Measurements from ENCODE around the gene ZNF444. TPM values are rescaled to one million over a fixed set of nuclear protein-coding genes. Genes with fewer than 3 reads are reported as not detected.

ZNF444 gene
- total and polyA plus RNA-seq, 2 donors (not counting 3 experiments of a cell fraction or from before 2014, with no cell fraction given), result 37.2 to 41.7 TPM

DNA sequence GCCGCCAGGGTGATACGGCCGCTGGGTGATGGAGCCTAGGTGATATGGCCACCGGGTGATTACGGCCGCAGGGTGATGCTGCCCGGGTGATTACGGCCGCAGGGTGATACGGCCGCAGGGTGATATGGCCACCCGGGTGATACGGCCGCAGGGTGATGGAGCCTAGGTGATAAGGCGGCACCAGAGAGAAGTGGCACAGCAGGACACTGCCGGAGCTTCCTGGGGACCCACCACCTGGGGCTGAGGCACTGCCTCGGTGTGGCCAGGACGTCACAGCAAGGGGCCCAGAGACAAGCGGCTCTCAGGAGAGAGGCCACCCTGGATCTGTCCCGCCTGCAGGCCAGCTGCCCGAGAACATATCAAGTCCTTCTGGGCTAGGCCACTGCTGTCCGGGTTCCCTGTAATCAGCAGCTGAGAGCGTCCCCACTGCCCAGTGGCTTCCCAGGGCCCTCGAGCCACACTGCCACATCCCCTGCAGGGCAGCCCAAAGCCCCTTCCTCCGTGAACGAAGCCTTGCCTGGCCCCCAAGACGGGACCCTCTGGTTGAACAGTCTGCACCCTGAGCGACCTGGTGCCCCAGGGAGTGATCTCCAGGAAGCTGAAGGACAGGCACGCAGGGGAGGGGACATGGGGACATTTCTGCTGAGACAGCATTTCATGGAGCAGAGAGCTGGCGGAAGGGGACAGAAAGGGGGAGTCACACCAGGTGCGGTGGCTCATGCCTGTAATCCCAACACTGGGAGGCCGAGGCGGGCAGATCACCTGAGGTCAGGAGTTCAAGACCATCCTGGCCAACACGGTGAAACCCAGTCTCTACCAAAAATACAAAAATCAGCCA is 42.1 kb upstream of the ZNF444 start:
- Histone ChIP-seq H3K27ac (ENCODE audit: insufficient read depth, low read depth, low read length) (no peak overlapping the region), H3K4me2 (ENCODE audit: insufficient read depth, low read length) (no peak overlapping the region), H2AFZ (ENCODE audit: low read depth, low read length) (no peak overlapping the region), H3K4me1 (ENCODE audit: control insufficient read depth, extremely low read depth, insufficient read depth, low read length) (no peaks in the 10 kb centered on the region), H3K4me3 (replicated peaks in 1 of 3; ENCODE audit: insufficient read depth in 1 of 3, low read depth in 1 of 3, low read length in 3 of 3) (no peak overlapping the region), H4K20me1 (replicated peaks; ENCODE audit: control insufficient read depth, extremely low read depth, insufficient read depth, low read length) (no peaks in the 10 kb centered on the region), H3K9me3 (replicated peaks; ENCODE audit: control insufficient read depth, insufficient read depth, low read length) (no peaks in the 10 kb centered on the region), H3K9me1 (replicated peaks; ENCODE audit: control insufficient read depth, extremely low read depth, insufficient read depth, low read length) (no peaks in the 10 kb centered on the region), H3K27me3 (ENCODE audit: control insufficient read depth in 2 of 2, insufficient read depth in 2 of 2, low read length in 2 of 2) (no peaks in the 10 kb centered on the region), H3K36me3 (ENCODE audit: control insufficient read depth in 2 of 2, extremely low read depth in 1 of 2, insufficient read depth in 2 of 2, low read length in 2 of 2) (peaks cover 0 to 8% of the 10 kb centered on the region in 2 experiments), H3K9ac (replicated peaks; ENCODE audit: extremely low read depth, insufficient read depth, low read length) (no peak overlapping the region), H3K79me2 (ENCODE audit: control insufficient read depth, insufficient read depth, low read length) (peaks cover 15% of the 10 kb centered on the region)
- dilution Hi-C loops (cut with MboI; ENCODE audit: extremely low pct_ligation_motif_present, low sequenced_read_pairs), result no loop called here
- FAIRE-seq, result no peak
- POLR2A ChIA-PET, result no interaction called here
- no peak for DNase-seq (ENCODE audit: low read depth, low spot score)
- intact Hi-C loops (cut with micrococcal nuclease), result no loop called here
- CTCF ChIA-PET, result interaction anchor here (1.0 kb wide), 1 partner anchor 18 kb away, joined by 4 read pairs; no protein-coding TSS in a partner anchor
- BruUV-seq (replicated peaks), result no TSS peak
- TF ChIP-seq FOS (IDR thresholded peaks at IDR 0.05; ENCODE audit: borderline replicate concordance, insufficient read depth, low read length), result no peak
- no peak for TF ChIP-seq JUN (IDR thresholded peaks at IDR 0.05; ENCODE audit: borderline replicate concordance, insufficient read depth, insufficient read length, low read depth)
- no peak for TF ChIP-seq MYC (IDR thresholded peaks at IDR 0.05; ENCODE audit: low read depth, low read length)
- no peak for TF ChIP-seq EZH2 (IDR thresholded peaks at IDR 0.05; ENCODE audit: borderline replicate concordance, low read depth, low read length, severe bottlenecking)
- TF ChIP-seq, protein P1, sequence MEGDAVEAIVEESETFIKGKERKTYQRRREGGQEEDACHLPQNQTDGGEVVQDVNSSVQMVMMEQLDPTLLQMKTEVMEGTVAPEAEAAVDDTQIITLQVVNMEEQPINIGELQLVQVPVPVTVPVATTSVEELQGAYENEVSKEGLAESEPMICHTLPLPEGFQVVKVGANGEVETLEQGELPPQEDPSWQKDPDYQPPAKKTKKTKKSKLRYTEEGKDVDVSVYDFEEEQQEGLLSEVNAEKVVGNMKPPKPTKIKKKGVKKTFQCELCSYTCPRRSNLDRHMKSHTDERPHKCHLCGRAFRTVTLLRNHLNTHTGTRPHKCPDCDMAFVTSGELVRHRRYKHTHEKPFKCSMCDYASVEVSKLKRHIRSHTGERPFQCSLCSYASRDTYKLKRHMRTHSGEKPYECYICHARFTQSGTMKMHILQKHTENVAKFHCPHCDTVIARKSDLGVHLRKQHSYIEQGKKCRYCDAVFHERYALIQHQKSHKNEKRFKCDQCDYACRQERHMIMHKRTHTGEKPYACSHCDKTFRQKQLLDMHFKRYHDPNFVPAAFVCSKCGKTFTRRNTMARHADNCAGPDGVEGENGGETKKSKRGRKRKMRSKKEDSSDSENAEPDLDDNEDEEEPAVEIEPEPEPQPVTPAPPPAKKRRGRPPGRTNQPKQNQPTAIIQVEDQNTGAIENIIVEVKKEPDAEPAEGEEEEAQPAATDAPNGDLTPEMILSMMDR (IDR thresholded peaks at IDR 0.05; ENCODE audit: extremely low read depth in 1 of 2, insufficient read depth in 1 of 2, low read depth in 1 of 2, low read length in 2 of 2), result no peak
- TF ChIP-seq, protein P2, sequence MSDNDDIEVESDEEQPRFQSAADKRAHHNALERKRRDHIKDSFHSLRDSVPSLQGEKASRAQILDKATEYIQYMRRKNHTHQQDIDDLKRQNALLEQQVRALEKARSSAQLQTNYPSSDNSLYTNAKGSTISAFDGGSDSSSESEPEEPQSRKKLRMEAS (IDR thresholded peaks at IDR 0.05; ENCODE audit: insufficient read depth, insufficient read length), result no peak
- no peak for TF ChIP-seq POLR2AphosphoS5 (IDR thresholded peaks at IDR 0.05; ENCODE audit: insufficient read depth, low read depth, low read length)
- TF ChIP-seq GATA2 (IDR thresholded peaks at IDR 0.05; ENCODE audit: insufficient read depth, insufficient read length, low read depth, low read length), result no peak

Data from endothelial cell of umbilical vein (primary cell).